HepG2 (cell line): ENCODE results near the gene ACSF3. TPM values are rescaled to one million over a fixed set of nuclear protein-coding genes. Genes with fewer than 3 reads are reported as not detected.

Experiments
- ATAC-seq: fragments of 200-7000 bp; cut with Tn5 transposase; 3 replicates; pipeline ENCODE4 v1.9.1; 2020; ENCODE audit warnings: mild to moderate bottlenecking, moderate library complexity
- BruUV-seq: library from RNA; stranded (reverse); fragments of 400-500 nt; replicated peaks from 2 replicates; lab custom pipeline; 2021; lab: Mats Ljungman, UMichigan
- CTCF ChIA-PET: fragments of 300-600 bp; formaldehyde crosslinking; extraction: SDS; loops from one replicate; lab custom pipeline; 2021; ENCODE audit warnings: low total read pairs, inconsistent platforms, low intra/inter-chr PET ratio; lab: Yijun Ruan, JAX
- POLR2A ChIA-PET: fragments of 350-600 bp; sonication (Branson Sonifier 250); formaldehyde crosslinking; loops from one replicate; lab custom pipeline; 2020; ENCODE audit warnings: antibody characterized with exemption, inconsistent platforms; lab: Yijun Ruan, JAX
- DNase-seq: peaks from one replicate; pipeline ENCODE4 v3.0.0-alpha.2; 2015; ENCODE audit warnings: low spot score
- FAIRE-seq: peaks from 3 replicates; lab custom pipeline; 2011; peaks lifted over from hg19 to GRCh38; lab: Jason Lieb, UNC
- H2AFZ ChIP-seq: one replicate; pipeline ENCODE4 v1.6.1; 2011; ENCODE audit warnings: low read length, inconsistent platforms
- H3K27ac ChIP-seq: fragments of 300-600 bp; 3 replicates; pipeline ENCODE4 v1.8.0; 2011; ENCODE audit warnings: mixed run types, mild to moderate bottlenecking, mixed read lengths, low read length, inconsistent platforms; ENCODE audit not compliant: insufficient read depth; ENCODE audit errors: extremely low read length
- H3K27me3 ChIP-seq, 2 experiments: fragments of 200-600 bp in 1 of 2; 2 replicates in 1 of 2; 3 replicates in 1 of 2; pipeline versions ENCODE4 v1.6.0 to v1.8.0; 2011; ENCODE audit warnings: low read length in 2 of 2, mild to moderate bottlenecking in 2 of 2, moderate library complexity in 2 of 2, inconsistent platforms in 1 of 2; ENCODE audit not compliant: insufficient read depth in 2 of 2, control insufficient read depth in 1 of 2
- H3K36me3 ChIP-seq, 2 experiments: fragments of 200-600 bp in 1 of 2; replicated peaks in 1 of 2; 2 replicates in 1 of 2; 3 replicates in 1 of 2; pipeline versions ENCODE4 v1.5.1 to v1.8.0; 2011; ENCODE audit warnings: low read length in 2 of 2, inconsistent platforms in 1 of 2; ENCODE audit not compliant: insufficient read depth in 2 of 2, control insufficient read depth in 1 of 2
- H3K4me1 ChIP-seq: 2 replicates; pipeline ENCODE4 v1.5.1; 2012; ENCODE audit warnings: low read length, inconsistent platforms; ENCODE audit not compliant: insufficient read depth
- H3K4me2 ChIP-seq: 2 replicates; pipeline ENCODE4 v1.6.0; 2011; ENCODE audit warnings: low read depth, low read length, inconsistent platforms
- H3K4me3 ChIP-seq, 3 experiments: fragments of 200-600 bp in 1 of 3; sonication (generic), shearing (Covaris generic) in 1 of 3; replicated peaks in 1 of 3; 2 replicates each; pipeline ENCODE4 v1.5.1; 2011 to 2016; ENCODE audit warnings: low read length in 3 of 3, inconsistent platforms in 2 of 3, low read depth in 2 of 3, mild to moderate bottlenecking in 2 of 3, control low read depth in 1 of 3, mixed read lengths in 1 of 3; ENCODE audit not compliant: insufficient read depth in 1 of 3
- H3K79me2 ChIP-seq: one replicate; pipeline ENCODE4 v1.6.1; 2011; ENCODE audit warnings: low read length, inconsistent platforms; ENCODE audit not compliant: insufficient read depth
- H3K9ac ChIP-seq: 2 replicates; pipeline ENCODE4 v1.6.0; 2011; ENCODE audit warnings: mild to moderate bottlenecking, low read depth, low read length, inconsistent platforms; ENCODE audit not compliant: insufficient read depth
- H3K9me3 ChIP-seq: 2 replicates; pipeline ENCODE4 v1.5.1; 2012; ENCODE audit warnings: mild to moderate bottlenecking, low read length
- H4K20me1 ChIP-seq: 2 replicates; pipeline ENCODE4 v1.6.0; 2011; ENCODE audit warnings: inconsistent platforms, mild to moderate bottlenecking, low read length, moderate library complexity; ENCODE audit not compliant: insufficient read depth
- BRD4 ChIP-seq: sonication (generic); formaldehyde crosslinking; IDR thresholded peaks from 2 replicates; pipeline ENCODE4 v1.4.0; 2020; ENCODE audit warnings: missing genetic modification reagents
- HNRNPUL1 ChIP-seq: fragments of 200-400 bp; formaldehyde crosslinking; IDR thresholded peaks from 2 replicates; pipeline ENCODE4 v1.6.1; 2017; ENCODE audit warnings: low read depth, mild to moderate bottlenecking, low read length, moderate library complexity
- NR2F6 ChIP-seq, 2 experiments: IDR thresholded peaks; 2 replicates each; pipeline ENCODE4 v1.6.1; 2016; ENCODE audit warnings: antibody characterized with exemption in 1 of 2, mild to moderate bottlenecking in 1 of 2
- ZNF570 ChIP-seq: sonication (generic); formaldehyde crosslinking; IDR thresholded peaks from 2 replicates; pipeline ENCODE4 v1.4.0; 2020; ENCODE audit warnings: mild to moderate bottlenecking, missing genetic modification reagents, borderline replicate concordance
- WGBS: methylation state at CpG from one replicate; pipeline ENCODE4 v1.1.6; 2017; ENCODE audit warnings: low lambda C conversion rate; 5-methylcytosine and 5-hydroxymethylcytosine counted together
- in situ Hi-C: cut with HindIII; loops from 2 replicates; pipeline ENCODE4 v1.10.0; 2017; ENCODE audit warnings: low pct_unique_long_range_greater_than_20kb; ENCODE audit not compliant: extremely low pct_ligation_motif_present
- intact Hi-C: fragments of 100-400 bp; cut with micrococcal nuclease; formaldehyde crosslinking; loops from one replicate; pipeline ENCODE4 v1.10.0; 2022; ENCODE audit not compliant: unreplicated experiment
- polyA plus RNA-seq, 8 experiments: library from polyadenylated mRNA; depleted of rRNA in 3 of 8; stranded (reverse) in 7 of 8; unstranded in 1 of 8; fragments of >200 nt; fragmentation: Illumina TruSeq in 4 of 8; extraction: Trizol in 4 of 8; gene quantifications; 2 replicates each; pipeline versions ENCODE4 v1.2.1 to v1.2.3, GENCODE V29; 2011 to 2016; ENCODE audit warnings: low read depth in 4 of 8, missing spikeins in 1 of 8, mixed read lengths in 1 of 8; ENCODE audit not compliant: insufficient read depth in 1 of 8
- total RNA-seq, 5 experiments: library from RNA; depleted of rRNA; stranded (reverse); fragments of >200 nt; fragmentation: Illumina TruSeq; extraction: Trizol; gene quantifications; 2 replicates each; pipeline ENCODE4 v1.2.3, GENCODE V29; 2016; ENCODE audit warnings: low read depth in 1 of 5

ACSF3 gene
- total and polyA plus RNA-seq, 2 of the 13 experiments (the other 11 are each of a cell fraction or from before 2014, with no cell fraction given) = 14.9 to 30.6 TPM

DNA sequence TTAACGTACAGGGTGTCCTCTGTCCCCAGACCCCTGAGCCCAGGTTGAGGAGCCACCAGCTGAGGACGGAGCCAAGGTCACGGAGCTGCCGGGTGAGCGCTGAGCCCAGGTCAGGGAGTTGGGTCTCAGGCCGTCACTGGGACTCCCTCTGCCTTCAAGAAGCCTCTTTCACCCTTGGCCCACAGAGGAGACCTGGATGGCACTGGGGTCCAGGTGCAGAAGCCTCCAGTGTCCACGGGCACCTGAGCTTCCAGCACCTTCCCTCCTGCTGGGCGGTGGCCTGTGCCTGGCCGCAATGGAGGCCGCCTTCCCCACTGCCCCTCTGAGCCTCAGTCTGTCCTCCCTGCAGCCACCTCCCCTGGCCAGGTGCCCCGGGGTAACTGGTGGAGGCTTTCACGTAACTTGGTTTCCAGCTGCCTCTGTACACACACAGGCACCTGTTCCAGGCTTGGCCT, 46.3 kb downstream of the ACSF3 start:
- 94% methylated on average over 12 of the region's 12 CpGs for WGBS
- FAIRE-seq (no peak), ATAC-seq (no peak), DNase-seq (no peak)
- Histone ChIP-seq H3K27me3 (no peaks in the 10 kb centered on the region), H3K9me3 (no peaks in the 10 kb centered on the region), H3K27ac (no peak overlapping the region), H3K36me3 (peaks cover 21 to 31% of the 10 kb centered on the region in 2 experiments; a peak in 4 of 5 replicates), H4K20me1 (no peaks in the 10 kb centered on the region), H3K4me1 (no peaks in the 10 kb centered on the region), H3K9ac (no peak overlapping the region), H3K4me2 (no peak overlapping the region), H2AFZ (no peak overlapping the region), H3K79me2 (no peaks in the 10 kb centered on the region), H3K4me3 (no peak overlapping the region)
- TF ChIP-seq NR2F6 (IDR thresholded peaks at IDR 0.05) (no peak), NR2F6 (CRISPR knock-in tag; IDR thresholded peaks at IDR 0.05) (no peak), BRD4 (CRISPR knock-in tag) (no peak)
- intact Hi-C loops = no loop called here
- in situ Hi-C loops = no loop called here
- ChIA-PET POLR2A (no interaction called here), CTCF (no interaction called here)
- no TSS peak for BruUV-seq

- Histone ChIP-seq H3K4me1 (no peaks in the 10 kb centered on the region), H3K9ac (no peak overlapping the region), H3K4me2 (no peak overlapping the region), H3K4me3 (no peak overlapping the region), H3K79me2 (no peaks in the 10 kb centered on the region), H4K20me1 (no peaks in the 10 kb centered on the region), H3K9me3 (no peaks in the 10 kb centered on the region), H3K27me3 (no peaks in the 10 kb centered on the region), H2AFZ (no peak overlapping the region), H3K27ac (no peak overlapping the region), H3K36me3 (peaks cover 21 to 27% of the 10 kb centered on the region in 2 experiments; a peak in 4 of 5 replicates)
- 97% methylated on average over 13 of the region's 13 CpGs for WGBS
- ChIA-PET POLR2A (no interaction called here), CTCF (no interaction called here)
- FAIRE-seq = no peak
- intact Hi-C loops (no loop called here), in situ Hi-C loops (no loop called here)
- no TSS peak for BruUV-seq
- no peak for DNase-seq
- no peak for ATAC-seq
- no peak for TF ChIP-seq ZNF570 (CRISPR knock-in tag)
- TF ChIP-seq HNRNPUL1 = no peak
Measured at GRCh38 chr16:89140401-89140800, 46.7 kb downstream of the ACSF3 start.
